Astrocyte (in vitro differentiated cells and primary cell): ENCODE data around the gene ASPSCR1. TPM values are rescaled to one million over a fixed set of nuclear protein-coding genes. Genes with fewer than 3 reads are reported as not detected.

ENCODE experiments used
- DNase-seq: peaks from one replicate; pipeline ENCODE4 v3.0.0-alpha.2; 2010; ENCODE audit warnings: low read depth
- FAIRE-seq: peaks from 2 replicates; lab custom pipeline; 2011; peaks lifted over from hg19 to GRCh38; lab: Jason Lieb, UNC
- H2AFZ ChIP-seq: 2 replicates; pipeline ENCODE4 v1.6.0; 2012; ENCODE audit warnings: low read depth, low read length, inconsistent platforms
- H3K27ac ChIP-seq: 2 replicates; pipeline ENCODE4 v1.5.1; 2011; ENCODE audit warnings: low read depth, low read length, inconsistent platforms
- H3K27me3 ChIP-seq: 2 replicates; pipeline ENCODE4 v1.6.0; 2011; ENCODE audit warnings: low read length, inconsistent platforms; ENCODE audit not compliant: insufficient read depth
- H3K36me3 ChIP-seq: 2 replicates; pipeline ENCODE4 v1.5.1; 2011; ENCODE audit warnings: low read length, inconsistent platforms; ENCODE audit not compliant: insufficient read depth
- H3K4me1 ChIP-seq: 2 replicates; pipeline ENCODE4 v1.5.1; 2011; ENCODE audit warnings: low read length, inconsistent platforms; ENCODE audit not compliant: insufficient read depth
- H3K4me2 ChIP-seq: 2 replicates; pipeline ENCODE4 v1.6.0; 2012; ENCODE audit warnings: low read length, inconsistent platforms
- H3K4me3 ChIP-seq: 2 replicates; pipeline ENCODE4 v1.5.1; 2011; ENCODE audit warnings: low read depth, mild to moderate bottlenecking, low read length, inconsistent platforms; ENCODE audit not compliant: insufficient read depth
- H3K79me2 ChIP-seq: 2 replicates; pipeline ENCODE4 v1.6.0; 2012; ENCODE audit warnings: mild to moderate bottlenecking, low read length, inconsistent platforms; ENCODE audit not compliant: insufficient read depth
- H3K9ac ChIP-seq: 2 replicates; pipeline ENCODE4 v1.6.0; 2012; ENCODE audit warnings: mild to moderate bottlenecking, low read length, inconsistent platforms
- H3K9me3 ChIP-seq: 2 replicates; pipeline ENCODE4 v1.5.1; 2012; ENCODE audit warnings: low read depth, mild to moderate bottlenecking, low read length, inconsistent platforms; ENCODE audit not compliant: insufficient read depth
- H4K20me1 ChIP-seq: 2 replicates; pipeline ENCODE4 v1.6.0; 2012; ENCODE audit warnings: low read length, inconsistent platforms; ENCODE audit not compliant: insufficient read depth
- H3K27ac Mint-ChIP-seq: one replicate; pipeline ENCODE4 v1.8.0; 2021; ENCODE audit warnings: mild to moderate bottlenecking, mixed read lengths; ENCODE audit not compliant: unreplicated experiment
- H3K27me3 Mint-ChIP-seq: one replicate; pipeline ENCODE4 v1.8.0; 2021; ENCODE audit warnings: low read depth, mixed read lengths; ENCODE audit not compliant: unreplicated experiment
- H3K36me3 Mint-ChIP-seq: one replicate; pipeline ENCODE4 v1.8.0; 2021; ENCODE audit warnings: low read depth, mixed read lengths; ENCODE audit not compliant: unreplicated experiment
- H3K4me1 Mint-ChIP-seq: one replicate; pipeline ENCODE4 v1.8.0; 2021; ENCODE audit warnings: low read depth, mixed read lengths; ENCODE audit not compliant: unreplicated experiment
- H3K4me3 Mint-ChIP-seq: one replicate; pipeline ENCODE4 v1.8.0; 2021; ENCODE audit warnings: mild to moderate bottlenecking, moderate library complexity, mixed read lengths; ENCODE audit not compliant: unreplicated experiment
- H3K9me3 Mint-ChIP-seq: one replicate; pipeline ENCODE4 v1.8.0; 2021; ENCODE audit warnings: mild to moderate bottlenecking, mixed read lengths; ENCODE audit not compliant: unreplicated experiment
- EZH2 ChIP-seq: IDR thresholded peaks from 2 replicates; pipeline ENCODE4 v1.6.1; 2012; ENCODE audit warnings: mild to moderate bottlenecking, low read length, inconsistent platforms; ENCODE audit not compliant: insufficient read depth
- total RNA-seq: library from RNA; stranded (reverse); gene quantifications from 2 replicates; pipeline ENCODE4 v1.2.1, GENCODE V29; 2021
- TF ChIP-seq, protein P1 (sequence below): IDR thresholded peaks from 2 replicates; pipeline ENCODE4 v1.5.1; 2011; ENCODE audit warnings: low read depth, mild to moderate bottlenecking, inconsistent platforms, low read length, moderate library complexity; ENCODE audit not compliant: insufficient read depth

ASPSCR1 gene
- total RNA-seq, 1 donor from 2014 or later = 25.5 TPM

DNA sequence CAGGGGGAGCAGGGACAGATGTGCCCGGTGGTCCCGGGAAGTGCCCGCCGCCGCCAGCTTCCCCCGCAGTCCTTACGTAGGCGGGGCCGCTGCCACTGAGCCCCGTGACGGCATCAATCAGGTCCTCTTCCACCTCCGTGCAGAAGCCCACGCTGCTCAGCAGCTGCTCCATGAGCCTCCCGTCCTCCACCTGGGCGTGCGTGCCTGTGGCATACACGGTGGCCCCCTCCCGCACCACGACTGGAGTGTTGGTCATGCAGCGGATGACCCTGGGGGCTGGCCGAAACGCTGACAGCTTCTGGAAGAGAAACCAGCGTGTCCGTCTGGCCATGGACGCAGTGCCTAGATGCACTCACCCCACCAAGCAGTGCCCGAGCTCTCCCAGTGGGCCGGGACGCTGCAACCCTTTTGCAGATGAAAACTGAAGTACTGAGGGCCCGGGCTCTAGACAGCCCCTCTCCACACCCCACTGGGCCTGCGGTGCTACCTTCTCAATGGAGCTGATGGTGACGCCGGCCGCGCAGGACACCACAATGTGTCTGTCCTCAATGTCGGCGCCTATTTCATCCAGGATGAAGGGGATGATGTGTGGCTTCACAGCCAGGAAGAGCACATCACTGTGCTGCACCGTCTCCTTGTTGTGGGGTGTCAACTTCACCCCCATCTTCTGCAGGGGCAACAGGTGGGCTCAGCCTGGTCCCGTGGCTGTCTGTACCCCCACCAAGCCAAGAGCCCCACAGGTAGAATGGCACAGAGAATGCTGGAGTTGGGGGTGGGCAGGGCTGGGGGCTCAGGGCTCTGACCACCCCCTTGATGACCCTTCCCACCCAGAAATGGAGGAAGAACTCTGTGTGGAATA lies 42.4 kb upstream of the ASPSCR1 start:
- Histone ChIP-seq H3K9me3 (no peaks in the 10 kb centered on the region), H3K9ac (peak overlapping the region; percentile 31), H3K36me3 (no peaks in the 10 kb centered on the region), H4K20me1 (peaks cover 24% of the 10 kb centered on the region), H3K79me2 (peaks cover 20% of the 10 kb centered on the region), H3K27ac (no peak overlapping the region), H3K4me3 (peak overlapping the region; percentile 26), H2AFZ (no peak overlapping the region), H3K27me3 (no peaks in the 10 kb centered on the region), H3K4me1 (peaks cover 6% of the 10 kb centered on the region), H3K4me2 (peak overlapping the region; percentile 98)
- peak overlapping the region; percentile 93 for H3K4me3 Mint-ChIP-seq
- H3K9me3 Mint-ChIP-seq = no peaks in the 10 kb centered on the region
- peaks cover 3% of the 10 kb centered on the region for H3K27me3 Mint-ChIP-seq
- TF ChIP-seq EZH2 = no peak
- TF ChIP-seq, protein P1, sequence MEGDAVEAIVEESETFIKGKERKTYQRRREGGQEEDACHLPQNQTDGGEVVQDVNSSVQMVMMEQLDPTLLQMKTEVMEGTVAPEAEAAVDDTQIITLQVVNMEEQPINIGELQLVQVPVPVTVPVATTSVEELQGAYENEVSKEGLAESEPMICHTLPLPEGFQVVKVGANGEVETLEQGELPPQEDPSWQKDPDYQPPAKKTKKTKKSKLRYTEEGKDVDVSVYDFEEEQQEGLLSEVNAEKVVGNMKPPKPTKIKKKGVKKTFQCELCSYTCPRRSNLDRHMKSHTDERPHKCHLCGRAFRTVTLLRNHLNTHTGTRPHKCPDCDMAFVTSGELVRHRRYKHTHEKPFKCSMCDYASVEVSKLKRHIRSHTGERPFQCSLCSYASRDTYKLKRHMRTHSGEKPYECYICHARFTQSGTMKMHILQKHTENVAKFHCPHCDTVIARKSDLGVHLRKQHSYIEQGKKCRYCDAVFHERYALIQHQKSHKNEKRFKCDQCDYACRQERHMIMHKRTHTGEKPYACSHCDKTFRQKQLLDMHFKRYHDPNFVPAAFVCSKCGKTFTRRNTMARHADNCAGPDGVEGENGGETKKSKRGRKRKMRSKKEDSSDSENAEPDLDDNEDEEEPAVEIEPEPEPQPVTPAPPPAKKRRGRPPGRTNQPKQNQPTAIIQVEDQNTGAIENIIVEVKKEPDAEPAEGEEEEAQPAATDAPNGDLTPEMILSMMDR = no peak
- peaks cover 10% of the 10 kb centered on the region for H3K36me3 Mint-ChIP-seq
- DNase-seq (no peak), FAIRE-seq (no peak)
- H3K27ac Mint-ChIP-seq = peak overlapping the region; percentile 66
- peaks cover 5% of the 10 kb centered on the region for H3K4me1 Mint-ChIP-seq

DNA sequence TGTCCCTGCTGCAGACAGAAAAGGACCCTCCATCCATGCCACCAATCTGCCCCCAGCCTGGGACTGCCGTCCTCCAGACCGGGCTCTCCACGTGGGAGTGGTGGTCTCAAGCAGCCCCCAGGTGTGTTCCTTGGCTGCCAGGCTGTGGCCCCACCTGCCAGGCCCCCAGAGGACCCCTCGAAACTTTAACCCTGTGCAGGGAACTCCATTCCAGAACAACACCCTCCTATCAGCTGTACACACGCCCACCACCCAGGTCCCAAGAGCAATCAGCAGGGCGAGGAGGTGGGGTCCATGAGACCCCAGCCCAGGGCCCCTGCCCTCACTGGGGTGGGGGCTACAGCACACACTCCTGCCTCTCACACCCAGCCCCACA lies 41.7 kb upstream of the ASPSCR1 start:
- Histone ChIP-seq H3K9me3 (no peaks in the 10 kb centered on the region), H3K4me3 (peak overlapping the region; percentile 26)
- H3K27ac Mint-ChIP-seq = peak overlapping the region; percentile 66

More for the DNA sequence above, 41.7 kb upstream of the ASPSCR1 start:
- H4K20me1 ChIP-seq = peaks cover 24% of the 10 kb centered on the region
- Mint-ChIP-seq H3K9me3 (no peaks in the 10 kb centered on the region), H3K27me3 (peaks cover 9% of the 10 kb centered on the region), H3K36me3 (peaks cover 10% of the 10 kb centered on the region), H3K4me1 (peaks cover 5% of the 10 kb centered on the region), H3K4me3 (peak overlapping the region; percentile 93)
- H3K79me2 ChIP-seq = peaks cover 20% of the 10 kb centered on the region
- H3K9ac ChIP-seq = peak overlapping the region; percentile 31
- no peak for DNase-seq
- H2AFZ ChIP-seq = no peak overlapping the region
- peaks cover 6% of the 10 kb centered on the region for H3K4me1 ChIP-seq
- H3K36me3 ChIP-seq = no peaks in the 10 kb centered on the region
- H3K27me3 ChIP-seq = peaks cover 1% of the 10 kb centered on the region
- no peak for FAIRE-seq
- H3K4me2 ChIP-seq = peak overlapping the region; percentile 98
- TF ChIP-seq EZH2 = no peak
- TF ChIP-seq, protein P1 = no peak
- no peak overlapping the region for H3K27ac ChIP-seq
